SIG-M5 (cell line): ENCODE measurements around the gene THOC5.
A peak's percentile ranks its signal among the peaks of the same experiment; 100 is the strongest.
"Not testable (repeated sequence)": the region's sequence is repeated elsewhere in the genome, so short reads cannot be mapped to it uniquely, and the experiment has no call there.

Source experiments
- DNase-seq: peaks from one replicate; lab custom pipeline; 2025; lab: John Stamatoyannopoulos, UW

The THOC5 gene

GRCh38 chr22:29553351-29554224 lies at the start of gene THOC5:
Gene THOC5 (minus strand): TSS chr22:29553757. CDS start chr22:29549147, 4,610 bp downstream.
- peak; percentile 52 for DNase-seq

- DNase-seq: no peak
Observed at GRCh38 chr22:29598684-29599020, 45.1 kb upstream of the THOC5 start.

- DNase-seq: not testable (repeated sequence)
Observed at GRCh38 chr22:29597871-29598683, 44.5 kb upstream of the THOC5 start.

- DNase-seq: no peak
Observed at GRCh38 chr22:29596408-29596807, 42.9 kb upstream of the THOC5 start.

- DNase-seq: not testable (repeated sequence)
Observed at GRCh38 chr22:29594447-29594846, 40.9 kb upstream of the THOC5 start.

GRCh38 chr22:29593923-29594322 lies 40.4 kb upstream of the THOC5 start:
- no peak for DNase-seq

- no peak for DNase-seq
Observed at GRCh38 chr22:29587938-29588699, 34.6 kb upstream of the THOC5 start.

- DNase-seq: not testable (repeated sequence)
Observed at GRCh38 chr22:29586193-29586705, 32.7 kb upstream of the THOC5 start.

GRCh38 chr22:29584975-29585374 lies 31.4 kb upstream of the THOC5 start:
- no peak for DNase-seq

GRCh38 chr22:29581799-29582198 lies 28.2 kb upstream of the THOC5 start:
- no peak for DNase-seq

- no peak for DNase-seq
Observed at GRCh38 chr22:29580200-29580810, 26.7 kb upstream of the THOC5 start.

- DNase-seq: no peak
Observed at GRCh38 chr22:29578462-29579200, 25.1 kb upstream of the THOC5 start.

- DNase-seq: no peak
Observed at GRCh38 chr22:29574762-29575450, 21.3 kb upstream of the THOC5 start.

GRCh38 chr22:29570912-29571549 lies 17.5 kb upstream of the THOC5 start:
- DNase-seq: no peak

GRCh38 chr22:29570456-29570855 lies 16.9 kb upstream of the THOC5 start:
- DNase-seq: no peak

- no peak for DNase-seq
Observed at GRCh38 chr22:29569011-29569678, 15.6 kb upstream of the THOC5 start.

GRCh38 chr22:29567338-29567737 lies 13.8 kb upstream of the THOC5 start:
- no peak for DNase-seq

GRCh38 chr22:29566513-29566912 lies 13.0 kb upstream of the THOC5 start:
- not testable (repeated sequence) for DNase-seq
